Activated CD8-positive, alpha-beta memory T cell treated with anti-CD3 and anti-CD28 coated beads for 24 hours (primary cell): ENCODE measurements around the gene GRID2.
"Not testable (repeated sequence)": the region's sequence is repeated elsewhere in the genome, so short reads cannot be mapped to it uniquely, and the experiment has no call there.

Source experiments
- DNase-seq: peaks from one replicate; pipeline ENCODE4 v3.0.0-alpha.2; 2020

Gene GRID2

GRCh38 chr4:93221771-93222170 lies 918.0 kb downstream of the GRID2 start:
- DNase-seq, result no peak

DNA sequence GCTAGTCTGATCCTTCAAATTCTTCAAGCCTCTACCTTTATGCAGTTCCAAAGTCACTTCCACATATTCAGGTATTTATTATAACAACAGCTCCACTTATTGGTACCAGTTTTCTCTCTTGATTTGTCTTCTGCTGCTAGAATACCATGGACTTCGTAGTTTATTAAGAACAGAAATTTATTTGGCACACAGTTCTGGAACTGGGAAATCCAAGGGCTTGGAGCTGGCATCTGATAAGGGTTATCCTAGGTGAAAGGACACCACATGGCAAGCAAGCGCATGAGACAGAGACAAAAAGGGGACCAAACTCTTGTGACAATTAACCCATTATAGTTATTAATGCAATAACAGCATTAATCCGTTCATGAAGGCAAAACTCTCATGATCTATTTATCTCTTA lies 924.3 kb downstream of the GRID2 start:
- DNase-seq, result no peak

DNA sequence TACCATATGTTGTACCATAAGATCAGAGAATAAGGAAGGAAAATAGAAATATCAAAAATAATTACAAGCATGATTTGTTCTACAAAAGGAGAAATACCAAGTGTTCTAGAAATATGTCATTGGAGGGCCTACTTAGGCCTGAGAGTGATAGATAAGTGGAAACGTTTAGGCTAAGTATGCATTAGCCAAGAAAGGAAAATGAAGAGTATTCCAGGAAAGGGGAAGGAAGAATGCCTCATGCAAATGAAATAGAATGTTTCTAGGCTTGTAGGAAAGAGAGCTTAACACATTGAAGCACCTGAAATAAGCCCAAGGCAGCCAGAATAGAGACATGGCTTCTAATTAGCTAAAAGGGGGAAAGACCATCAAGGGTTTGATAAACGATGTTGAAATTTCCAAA lies 929.1 kb downstream of the GRID2 start:
- no peak for DNase-seq

DNA sequence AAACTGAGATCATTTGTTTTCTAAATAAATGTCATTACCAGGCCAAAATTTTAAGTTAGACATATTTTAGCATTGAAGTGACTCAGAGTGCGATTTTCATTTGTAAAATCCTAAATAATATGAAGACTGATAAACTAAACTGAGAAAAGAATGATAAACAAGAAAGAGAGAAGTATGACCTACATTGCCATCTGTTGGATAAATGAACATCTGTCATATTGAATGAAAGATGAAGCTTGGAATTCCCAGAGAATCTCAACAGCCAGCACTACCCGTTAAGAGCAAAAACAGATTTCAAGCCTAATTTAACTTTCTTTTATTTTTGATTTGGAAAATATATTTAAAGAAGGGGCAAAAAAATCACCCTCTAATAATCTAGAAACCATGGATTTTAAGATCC lies 933.8 kb downstream of the GRID2 start:
- DNase-seq, result no peak

DNA sequence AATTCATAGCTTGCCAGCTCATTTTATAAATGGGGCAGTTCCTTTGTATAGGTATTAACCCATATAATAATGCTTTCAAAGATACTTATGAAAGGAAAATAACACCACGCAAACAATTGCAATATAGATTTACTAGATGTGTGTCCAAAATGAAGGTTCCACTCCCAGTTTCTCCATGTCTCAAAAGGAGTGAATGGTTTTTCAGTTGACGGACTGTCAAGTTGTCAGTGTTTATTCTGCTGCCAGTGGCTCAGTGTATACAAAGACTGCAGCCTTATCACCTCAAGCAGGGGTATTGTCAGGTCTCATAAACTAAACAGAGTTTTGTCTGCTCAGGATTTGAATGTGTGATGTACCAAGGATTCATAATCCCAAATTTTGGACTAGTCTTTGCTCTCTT lies 939.5 kb downstream of the GRID2 start:
- DNase-seq, result no peak

GRCh38 chr4:93261207-93261606 lies 957.4 kb downstream of the GRID2 start:
- DNase-seq, result no peak

DNA sequence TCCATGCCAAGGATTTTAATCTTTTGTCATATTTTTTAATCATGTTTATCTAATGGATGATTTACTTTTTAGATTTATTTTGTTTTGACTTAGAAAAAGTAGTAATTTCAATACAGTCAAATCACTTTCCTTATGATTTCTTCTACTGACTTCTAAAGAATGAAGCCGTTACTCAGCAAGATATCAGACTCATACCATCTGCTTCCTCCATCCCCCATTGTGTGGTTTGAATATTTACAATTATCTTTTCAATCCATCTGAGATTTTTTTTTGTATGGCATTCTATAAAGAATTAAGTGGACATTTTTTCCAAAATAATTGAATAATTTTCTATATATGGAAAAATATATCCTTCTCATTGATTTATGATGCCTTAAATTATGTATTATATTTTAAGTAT lies 959.4 kb downstream of the GRID2 start:
- DNase-seq, result no peak

DNA sequence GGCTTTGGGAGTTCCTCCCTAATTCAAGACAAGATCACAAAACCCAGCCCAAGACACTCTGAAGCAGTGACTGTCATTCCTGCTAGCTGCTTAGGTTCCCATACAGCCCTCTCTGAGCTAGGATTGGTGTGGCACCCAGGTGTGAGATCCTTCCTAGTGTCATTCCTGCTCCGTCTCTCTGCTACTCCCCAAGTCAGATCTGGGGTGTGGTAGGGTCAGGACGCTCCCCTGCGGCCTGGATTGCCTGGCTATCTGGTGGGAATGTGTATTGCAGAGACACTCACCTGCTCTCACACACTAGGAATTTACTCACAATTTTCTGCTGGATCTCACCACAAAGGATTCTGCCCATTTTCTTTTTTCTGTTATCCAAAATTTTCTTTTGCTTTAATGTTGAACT lies 964.0 kb downstream of the GRID2 start:
- DNase-seq, result no peak

DNA sequence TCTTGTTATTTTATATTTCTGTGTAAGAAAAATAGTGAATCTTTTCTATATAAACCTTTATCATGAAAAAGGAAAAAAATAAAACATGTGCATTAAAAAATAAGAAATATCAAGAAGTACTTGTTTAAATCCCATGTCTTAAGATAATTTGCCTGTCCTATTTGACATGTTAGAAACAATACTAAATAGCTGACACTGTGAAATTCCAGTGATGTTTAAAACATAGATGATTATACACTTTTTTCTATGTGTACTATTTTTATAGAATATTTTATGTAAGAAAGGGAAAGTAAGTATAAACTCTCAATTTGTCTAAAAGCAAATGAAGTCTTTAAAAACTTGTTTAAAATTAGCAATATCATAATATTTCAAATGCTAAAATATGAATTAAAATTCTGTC lies 981.6 kb downstream of the GRID2 start:
- DNase-seq, result no peak

- no peak for DNase-seq
Observed at GRCh38 chr4:93289241-93289640, 985.5 kb downstream of the GRID2 start.

DNA sequence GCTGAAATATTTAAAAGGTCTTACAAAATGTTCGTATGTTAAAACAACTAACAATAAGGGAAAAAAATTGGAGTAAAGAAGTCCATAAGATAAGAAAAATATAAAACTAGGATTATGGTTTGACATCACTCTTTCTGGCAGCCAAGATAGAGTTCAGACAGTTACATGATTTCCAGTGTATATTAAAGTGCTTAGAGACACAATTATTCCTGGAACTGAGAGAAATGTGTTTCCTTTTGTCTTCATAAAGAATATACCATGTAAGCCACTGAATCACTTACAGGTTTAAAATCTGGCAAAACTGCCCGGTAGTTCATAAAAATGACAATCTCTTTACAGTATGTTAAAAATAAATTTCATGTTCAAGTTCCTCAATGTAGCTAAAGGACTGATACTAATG lies 986.1 kb downstream of the GRID2 start:
- no peak for DNase-seq

DNA sequence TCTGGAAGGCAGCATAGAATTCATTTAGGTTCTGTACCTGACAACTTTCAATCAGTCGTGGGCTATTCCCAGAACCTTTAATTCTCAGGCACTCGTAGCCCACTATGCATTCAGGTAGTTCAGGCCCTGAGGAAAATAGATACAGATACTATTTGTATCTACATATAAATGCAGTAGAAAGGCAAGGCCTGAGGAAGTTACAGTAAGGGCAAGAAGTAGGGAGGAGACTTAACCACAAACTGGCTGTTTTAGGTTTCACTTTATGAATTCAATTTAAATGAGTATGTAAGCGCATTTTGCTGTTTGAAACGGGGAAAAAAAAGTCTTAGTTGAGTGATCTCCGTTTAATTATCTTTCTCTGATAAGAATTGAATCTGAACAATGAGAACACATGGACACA lies 995.4 kb downstream of the GRID2 start:
- DNase-seq, result no peak

GRCh38 chr4:93300780-93301555 lies 997.2 kb downstream of the GRID2 start:
- DNase-seq, result not testable (repeated sequence)

DNA sequence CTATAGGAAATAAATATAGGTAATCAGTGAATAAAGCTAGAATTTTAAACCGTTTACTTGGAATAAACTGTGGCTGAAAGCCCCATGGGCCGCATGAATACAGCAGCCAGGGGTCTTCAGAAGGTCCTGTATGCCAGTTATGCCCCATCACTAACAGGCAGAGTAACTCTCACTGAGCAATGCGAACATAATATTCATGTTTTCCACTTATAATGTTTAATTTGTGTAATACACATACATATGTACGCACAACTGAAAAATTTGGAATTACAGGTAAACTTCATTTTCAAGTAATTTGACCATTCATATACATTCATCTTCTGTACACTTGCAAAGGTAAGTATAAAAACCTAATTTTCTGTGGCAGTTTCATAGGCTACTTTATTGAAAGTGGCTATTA lies 998.5 kb downstream of the GRID2 start:
- DNase-seq, result no peak

DNA sequence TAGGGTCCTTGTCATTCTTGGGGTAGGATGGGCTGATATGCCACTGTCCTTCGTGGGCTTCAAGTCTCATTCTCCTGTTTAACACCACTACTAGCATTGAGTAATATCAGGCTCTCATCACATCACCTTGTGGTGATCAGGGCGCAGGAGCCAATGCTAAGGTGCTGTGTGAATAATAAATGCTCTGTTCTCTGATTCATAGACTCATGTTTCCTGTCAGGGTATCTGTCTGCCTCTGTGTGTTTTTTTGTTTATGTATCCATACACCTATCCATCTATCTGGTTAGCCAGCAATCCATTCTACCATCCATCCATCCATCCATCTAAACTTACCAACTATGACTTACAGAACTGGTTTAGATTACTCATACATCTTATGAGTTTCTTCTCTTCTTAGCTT lies 999.7 kb downstream of the GRID2 start:
- DNase-seq, result no peak

DNA sequence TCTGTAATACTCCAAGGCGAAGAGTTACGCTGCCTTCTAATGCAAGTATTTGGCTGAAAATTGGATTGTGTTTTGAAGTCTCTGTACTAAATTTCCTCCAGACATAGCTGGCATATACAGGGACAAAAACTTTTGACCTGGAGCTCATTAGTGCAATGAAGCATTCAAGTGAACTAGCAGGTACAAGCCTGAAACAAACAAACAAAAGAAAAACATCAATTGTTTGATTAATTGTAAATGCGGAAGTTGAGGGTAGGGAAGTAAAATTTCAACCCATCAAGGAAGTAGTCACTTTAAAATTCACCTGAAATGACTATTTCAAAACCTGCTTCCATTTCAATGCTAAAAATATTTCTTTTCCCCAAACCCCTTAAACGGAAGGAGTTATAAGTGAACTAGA lies 1008.5 kb downstream of the GRID2 start:
- DNase-seq, result no peak

GRCh38 chr4:93313197-93313596 lies 1009.4 kb downstream of the GRID2 start:
- DNase-seq, result no peak

DNA sequence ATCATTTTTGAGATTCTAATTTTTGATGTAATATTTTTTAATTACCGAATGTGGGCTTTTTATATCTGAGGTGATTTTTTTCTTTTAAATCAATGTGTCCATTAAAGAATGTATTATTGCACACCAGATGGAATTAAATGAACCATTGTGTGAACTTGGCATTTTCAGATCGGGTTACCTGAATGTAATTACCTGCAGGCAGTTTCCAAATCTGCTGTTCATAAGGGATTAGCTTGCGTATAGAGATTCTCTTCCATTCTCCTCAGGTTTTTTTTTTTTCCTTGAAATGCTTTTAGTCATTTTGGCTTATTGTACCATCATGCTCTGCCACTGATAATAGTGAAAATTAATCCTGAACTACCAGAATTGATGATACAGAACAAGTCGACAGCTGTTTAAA lies 1013.3 kb downstream of the GRID2 start:
- DNase-seq, result no peak

DNA sequence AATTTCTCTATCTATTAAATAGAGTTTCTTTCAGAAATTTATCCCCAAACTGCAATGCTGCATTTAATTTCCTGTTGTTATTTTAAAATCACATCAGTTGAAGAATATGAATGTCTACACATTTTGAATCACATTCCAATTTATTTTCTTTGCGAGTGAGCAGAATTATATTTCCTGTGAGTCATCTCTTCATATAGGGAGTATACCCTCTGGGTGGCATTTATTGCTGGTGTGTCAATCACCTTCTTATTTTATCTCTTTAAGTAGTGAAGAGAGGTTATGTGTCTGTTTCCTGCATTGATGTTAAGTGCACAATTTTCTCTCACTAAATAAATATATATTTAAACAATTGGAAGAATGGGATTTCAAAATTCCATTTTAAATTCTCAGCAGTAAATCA lies 1013.8 kb downstream of the GRID2 start:
- no peak for DNase-seq

DNA sequence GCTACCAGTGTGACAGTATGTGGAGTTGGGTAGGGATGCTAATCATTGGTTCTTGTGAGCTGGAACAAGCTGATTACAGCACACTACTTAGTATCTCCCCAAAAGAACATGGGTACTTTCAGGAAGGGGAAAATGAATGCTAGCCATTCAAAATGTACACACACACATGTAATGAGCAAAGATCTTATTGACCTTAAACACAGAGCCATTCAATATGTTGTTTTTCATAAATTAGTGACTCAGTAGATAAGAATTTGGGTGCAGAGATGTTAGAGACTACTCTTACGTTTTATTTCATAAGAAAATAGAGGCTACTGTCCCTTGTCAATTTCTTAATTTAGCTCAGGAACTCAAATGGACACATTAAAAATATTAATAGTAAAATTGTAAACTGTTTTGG lies 1015.3 kb downstream of the GRID2 start:
- no peak for DNase-seq

GRCh38 chr4:93320356-93320755 lies 1016.6 kb downstream of the GRID2 start:
- no peak for DNase-seq

DNA sequence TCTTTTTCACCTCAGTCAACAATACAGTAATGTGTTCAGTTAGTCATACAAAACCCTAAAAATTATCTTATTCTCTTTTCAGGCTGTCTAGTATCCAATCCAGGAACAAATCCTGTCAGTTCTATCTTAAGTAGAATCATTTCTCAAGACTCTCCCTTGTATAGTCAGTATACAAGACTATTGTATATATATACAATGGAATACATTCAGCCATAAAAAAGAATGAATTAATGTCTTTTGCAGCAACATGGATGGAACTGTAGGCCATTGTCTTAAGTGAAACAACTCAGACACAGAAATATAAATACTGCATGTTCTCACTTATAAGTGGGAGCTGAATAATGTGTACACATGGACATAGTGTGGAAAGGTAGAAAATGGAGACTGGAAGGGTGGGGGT lies 1023.6 kb downstream of the GRID2 start:
- DNase-seq, result no peak

GRCh38 chr4:93334003-93334402 lies 1030.2 kb downstream of the GRID2 start:
- DNase-seq, result no peak

GRCh38 chr4:93337196-93337595 lies 1033.4 kb downstream of the GRID2 start:
- DNase-seq, result no peak

GRCh38 chr4:93342738-93343137 lies 1039.0 kb downstream of the GRID2 start:
- no peak for DNase-seq

- no peak for DNase-seq
Observed at GRCh38 chr4:93346840-93347239, 1043.1 kb downstream of the GRID2 start.
